IPS-20b (cell line): ENCODE data around the gene SORL1-AS1.

ENCODE experiments used
- H3K27ac ChIP-seq: one replicate; pipeline ENCODE4 v1.5.1; 2013; ENCODE audit warnings: low read length
- H3K27me3 ChIP-seq: 2 replicates; pipeline ENCODE4 v1.6.1; 2013; ENCODE audit warnings: mild to moderate bottlenecking, low read length, inconsistent platforms; ENCODE audit not compliant: insufficient read depth
- H3K36me3 ChIP-seq: 2 replicates; pipeline ENCODE4 v1.6.1; 2013; ENCODE audit warnings: low read depth, mild to moderate bottlenecking, inconsistent platforms, low read length, moderate library complexity; ENCODE audit not compliant: insufficient read depth
- H3K4me1 ChIP-seq: 2 replicates; pipeline ENCODE4 v1.6.1; 2013; ENCODE audit warnings: mild to moderate bottlenecking, control low read depth, inconsistent platforms, low read length, moderate library complexity; ENCODE audit not compliant: insufficient read depth
- H3K4me3 ChIP-seq: 2 replicates; pipeline ENCODE4 v1.5.1; 2013; ENCODE audit warnings: mild to moderate bottlenecking, low read length, inconsistent platforms
- H3K9ac ChIP-seq: 2 replicates; pipeline ENCODE4 v1.6.1; 2013; ENCODE audit warnings: low read depth, mild to moderate bottlenecking, inconsistent platforms, low read length, moderate library complexity
- H3K9me3 ChIP-seq: 2 replicates; pipeline ENCODE4 v1.6.1; 2013; ENCODE audit warnings: mild to moderate bottlenecking, low read depth, low read length, inconsistent platforms; ENCODE audit not compliant: insufficient read depth

SORL1-AS1 gene

GRCh38 chr11:121449626-121450025 is 3.1 kb downstream of the SORL1-AS1 start:
- Histone ChIP-seq H3K9ac (no peak overlapping the region), H3K27me3 (peaks cover 14% of the 10 kb centered on the region), H3K4me1 (peaks cover 30% of the 10 kb centered on the region), H3K9me3 (no peaks in the 10 kb centered on the region), H3K36me3 (no peaks in the 10 kb centered on the region), H3K4me3 (no peak overlapping the region), H3K27ac (no peak overlapping the region)

DNA sequence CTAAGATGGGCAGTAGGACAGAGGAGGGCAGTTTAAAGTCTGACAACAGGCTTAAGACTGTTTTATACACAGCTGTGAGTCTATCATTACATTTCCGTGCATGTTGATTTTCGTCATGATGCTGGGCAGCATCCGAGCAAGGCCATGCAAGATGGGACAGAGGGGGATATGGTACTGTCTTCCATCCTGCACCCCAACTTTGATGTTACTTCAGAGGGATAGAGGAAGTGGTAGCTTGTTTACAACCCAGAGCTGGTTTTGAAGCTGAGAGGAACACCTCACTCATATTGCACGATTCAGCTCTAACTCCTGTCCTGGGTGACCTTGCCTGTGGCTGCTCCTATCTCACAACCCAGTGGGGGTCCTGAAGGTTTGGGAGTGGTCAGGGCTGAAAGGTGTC is 3.6 kb downstream of the SORL1-AS1 start:
- Histone ChIP-seq H3K4me3 (no peak overlapping the region), H3K27ac (no peak overlapping the region), H3K9me3 (no peaks in the 10 kb centered on the region), H3K27me3 (peaks cover 14% of the 10 kb centered on the region), H3K9ac (no peak overlapping the region), H3K36me3 (no peaks in the 10 kb centered on the region), H3K4me1 (peaks cover 28% of the 10 kb centered on the region)

GRCh38 chr11:121448431-121448941 is 4.3 kb downstream of the SORL1-AS1 start:
- no peak overlapping the region for H3K9ac ChIP-seq
- no peaks in the 10 kb centered on the region for H3K9me3 ChIP-seq
- peaks cover 27% of the 10 kb centered on the region for H3K4me1 ChIP-seq
- peaks cover 14% of the 10 kb centered on the region for H3K27me3 ChIP-seq
- no peaks in the 10 kb centered on the region for H3K36me3 ChIP-seq
- no peak overlapping the region for H3K27ac ChIP-seq
- no peak overlapping the region for H3K4me3 ChIP-seq

DNA sequence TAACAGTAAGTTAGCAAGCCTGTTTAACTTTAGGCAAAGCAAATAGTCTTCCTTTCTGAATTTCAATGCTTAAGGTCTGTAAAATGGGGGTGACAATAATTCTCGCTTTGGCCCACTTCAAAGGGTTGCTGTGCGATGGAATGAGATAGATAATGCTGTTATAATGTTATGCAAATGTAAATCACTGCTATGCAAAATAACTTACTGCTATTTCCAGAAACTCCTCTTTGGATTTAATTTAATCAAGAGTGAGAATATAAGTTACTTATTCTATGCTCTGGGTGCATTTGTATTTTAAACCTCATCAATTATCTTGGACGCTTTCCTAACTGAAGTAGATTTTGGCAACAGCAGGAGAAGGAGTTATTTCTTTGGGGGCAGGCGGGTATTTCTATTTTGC is 4.8 kb downstream of the SORL1-AS1 start:
- no peak overlapping the region for H3K9ac ChIP-seq
- H3K4me3 ChIP-seq: no peak overlapping the region
- no peak overlapping the region for H3K27ac ChIP-seq
- peaks cover 14% of the 10 kb centered on the region for H3K27me3 ChIP-seq
- peaks cover 23% of the 10 kb centered on the region for H3K4me1 ChIP-seq
- no peaks in the 10 kb centered on the region for H3K36me3 ChIP-seq
- H3K9me3 ChIP-seq: no peaks in the 10 kb centered on the region

DNA sequence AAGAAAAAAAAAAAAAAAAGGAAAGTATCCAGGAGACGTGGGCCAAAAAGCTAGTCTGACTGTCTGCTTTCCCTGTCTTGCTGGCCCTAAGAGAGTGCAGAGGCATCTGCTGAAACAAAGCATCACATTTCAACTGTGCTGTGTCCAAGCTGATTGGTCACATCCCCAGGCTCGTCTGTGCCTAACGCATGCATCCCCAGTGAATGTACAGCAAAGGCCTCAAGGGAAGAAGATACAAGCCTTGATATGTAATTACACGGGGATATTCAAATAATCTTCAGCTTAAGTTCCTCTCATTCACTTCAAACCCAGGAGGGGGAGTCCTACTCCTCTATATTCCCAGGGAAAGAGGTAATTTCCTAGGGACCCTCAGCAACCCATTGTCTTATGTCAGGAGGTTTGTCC is 6.0 kb downstream of the SORL1-AS1 start:
- Histone ChIP-seq H3K9me3 (no peaks in the 10 kb centered on the region), H3K4me1 (peaks cover 23% of the 10 kb centered on the region), H3K9ac (no peak overlapping the region), H3K27ac (no peak overlapping the region), H3K27me3 (peaks cover 14% of the 10 kb centered on the region), H3K36me3 (no peaks in the 10 kb centered on the region), H3K4me3 (no peak overlapping the region)

GRCh38 chr11:121445071-121445768 is 7.5 kb downstream of the SORL1-AS1 start:
- Histone ChIP-seq H3K27me3 (no peaks in the 10 kb centered on the region), H3K27ac (no peak overlapping the region), H3K4me3 (no peak overlapping the region), H3K9me3 (no peaks in the 10 kb centered on the region), H3K4me1 (peaks cover 20% of the 10 kb centered on the region), H3K9ac (no peak overlapping the region), H3K36me3 (no peaks in the 10 kb centered on the region)

- Histone ChIP-seq H3K4me3 (no peak overlapping the region), H3K36me3 (no peaks in the 10 kb centered on the region), H3K27ac (no peak overlapping the region), H3K9me3 (no peaks in the 10 kb centered on the region), H3K27me3 (no peaks in the 10 kb centered on the region), H3K4me1 (peaks cover 20% of the 10 kb centered on the region), H3K9ac (no peak overlapping the region)
These were observed 8.2 kb downstream of the SORL1-AS1 start for GRCh38 chr11:121444526-121444925.

DNA sequence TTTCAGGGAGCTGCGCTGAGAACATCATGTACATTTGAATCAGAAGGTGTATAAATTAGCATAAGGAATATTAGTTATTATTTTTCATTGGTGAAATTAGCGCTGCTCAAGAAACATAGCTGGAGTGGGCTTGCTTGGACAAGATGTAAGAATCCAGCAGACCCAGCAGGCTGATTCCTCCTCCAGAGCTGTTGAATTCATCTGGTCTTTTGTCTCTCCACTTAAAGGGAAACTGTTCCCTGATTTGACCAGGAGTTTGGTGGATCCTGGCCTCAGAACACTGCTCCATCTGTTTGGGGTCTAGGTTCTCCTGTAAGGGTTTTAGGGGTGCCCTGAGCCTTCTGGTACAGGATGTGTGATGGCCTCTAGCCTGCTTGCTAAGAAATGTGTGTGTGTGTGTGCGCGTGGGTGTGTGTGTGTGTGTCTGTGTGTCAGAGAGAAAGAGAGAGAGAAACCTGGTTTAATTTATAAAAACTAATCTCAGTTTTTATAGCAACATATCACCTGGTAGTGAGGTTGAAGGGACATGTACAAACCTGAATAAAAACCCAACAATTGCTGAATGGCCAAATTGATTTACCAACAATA is 9.0 kb downstream of the SORL1-AS1 start:
- no peak overlapping the region for H3K4me3 ChIP-seq
- H3K36me3 ChIP-seq: no peaks in the 10 kb centered on the region
- no peak overlapping the region for H3K27ac ChIP-seq
- H3K4me1 ChIP-seq: peaks cover 20% of the 10 kb centered on the region
- H3K9ac ChIP-seq: no peak overlapping the region
- H3K9me3 ChIP-seq: no peaks in the 10 kb centered on the region
- H3K27me3 ChIP-seq: no peaks in the 10 kb centered on the region

GRCh38 chr11:121441521-121441920 is 11.2 kb downstream of the SORL1-AS1 start:
- H3K4me1 ChIP-seq: peaks cover 15% of the 10 kb centered on the region
- no peak overlapping the region for H3K27ac ChIP-seq
- H3K4me3 ChIP-seq: no peak overlapping the region
- H3K9ac ChIP-seq: no peak overlapping the region
- H3K27me3 ChIP-seq: no peaks in the 10 kb centered on the region
- no peaks in the 10 kb centered on the region for H3K36me3 ChIP-seq
- no peaks in the 10 kb centered on the region for H3K9me3 ChIP-seq

DNA sequence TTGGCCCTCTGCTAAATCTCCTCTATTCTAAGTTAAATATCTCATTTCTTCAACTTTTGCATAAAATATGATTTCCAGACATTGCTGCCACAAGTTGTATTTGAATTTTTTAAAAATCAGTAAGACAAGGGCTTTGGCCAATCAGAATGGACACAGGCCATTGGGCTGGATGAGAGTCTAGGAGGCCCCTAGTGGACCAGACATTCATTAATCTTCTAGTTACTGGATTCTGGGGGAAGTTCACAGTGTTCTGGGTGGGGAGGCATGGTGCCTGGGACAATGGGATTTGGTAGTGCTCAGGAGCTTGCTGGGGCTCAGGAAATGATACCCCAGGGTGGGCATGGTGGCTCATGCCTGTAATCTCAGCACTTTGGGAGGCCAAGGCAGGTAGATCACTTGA is 13.0 kb downstream of the SORL1-AS1 start:
- Histone ChIP-seq H3K27me3 (no peaks in the 10 kb centered on the region), H3K36me3 (no peaks in the 10 kb centered on the region), H3K9ac (no peak overlapping the region), H3K4me1 (peaks cover 4% of the 10 kb centered on the region; the same call in 1 of the 2 replicates), H3K27ac (no peak overlapping the region), H3K4me3 (no peak overlapping the region), H3K9me3 (no peaks in the 10 kb centered on the region)

DNA sequence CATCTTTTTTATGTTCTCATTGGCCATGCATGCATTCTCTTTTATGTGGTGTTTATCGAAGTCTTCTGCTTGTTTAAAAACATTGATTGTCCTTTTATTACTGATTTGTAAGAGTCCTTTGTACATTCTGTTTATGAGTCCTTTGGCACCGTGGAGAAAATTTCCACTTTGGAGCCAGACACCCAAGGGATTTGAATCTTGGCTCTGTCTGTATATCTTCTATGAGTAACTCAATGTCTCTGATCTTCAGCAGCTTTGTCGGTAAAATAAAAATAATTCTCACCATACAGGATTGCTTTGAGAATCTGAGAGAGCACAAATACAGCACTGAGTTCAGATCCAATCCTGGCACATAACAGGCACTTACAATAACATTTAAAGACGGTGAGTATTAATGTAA is 13.4 kb downstream of the SORL1-AS1 start:
- Histone ChIP-seq H3K4me3 (no peak overlapping the region), H3K9ac (no peak overlapping the region), H3K9me3 (no peaks in the 10 kb centered on the region), H3K4me1 (peaks cover 4% of the 10 kb centered on the region; the same call in 1 of the 2 replicates), H3K36me3 (no peaks in the 10 kb centered on the region), H3K27ac (no peak overlapping the region), H3K27me3 (no peaks in the 10 kb centered on the region)

- no peak overlapping the region for H3K27ac ChIP-seq
- no peaks in the 10 kb centered on the region for H3K36me3 ChIP-seq
- H3K9me3 ChIP-seq: no peaks in the 10 kb centered on the region
These were observed 15.1 kb downstream of the SORL1-AS1 start for GRCh38 chr11:121437686-121438078.

More at GRCh38 chr11:121437686-121438078, 15.1 kb downstream of the SORL1-AS1 start:
- Histone ChIP-seq H3K4me3 (no peak overlapping the region), H3K9ac (no peak overlapping the region), H3K4me1 (no peaks in the 10 kb centered on the region; the same call in 1 of the 2 replicates), H3K27me3 (no peaks in the 10 kb centered on the region)
